Caco-2 (cell line): Measurements from ENCODE around the gene HHIPL1. TPM values are rescaled to one million over a fixed set of nuclear protein-coding genes. Genes with fewer than 3 reads are reported as not detected.

Experiments
- BruUV-seq: library from RNA; stranded (reverse); fragments of 400-500 nt; replicated peaks from 2 replicates; lab custom pipeline; 2021; lab: Mats Ljungman, UMichigan
- CTCF ChIA-PET: fragments of 300-600 bp; sonication (Branson Sonifier 250); formaldehyde crosslinking; loops from one replicate; lab custom pipeline; 2022; ENCODE audit warnings: antibody characterized with exemption; lab: Charles Lee
- POLR2A ChIA-PET: fragments of 300-600 bp; sonication (Branson Sonifier 250); formaldehyde crosslinking; loops from one replicate; lab custom pipeline; 2022; ENCODE audit warnings: antibody characterized with exemption; lab: Charles Lee
- DNase-seq, 2 experiments: peaks; one replicate each; pipeline versions ENCODE4 v3.0.0 to v3.0.0-alpha.2; 2020 to 2022
- H3K27me3 ChIP-seq: replicated peaks from 2 replicates; pipeline ENCODE4 v1.6.0; 2011; ENCODE audit warnings: low read length; ENCODE audit not compliant: control insufficient read depth, insufficient read depth
- H3K36me3 ChIP-seq: 2 replicates; pipeline ENCODE4 v1.5.1; 2011; ENCODE audit warnings: low read length; ENCODE audit not compliant: control insufficient read depth, insufficient read depth
- H3K4me1 ChIP-seq: fragments of 250-450 bp; sonication (Bioruptor Pico); 2 replicates; pipeline ENCODE4 v1.5.1; 2020; ENCODE audit warnings: mild to moderate bottlenecking
- H3K4me3 ChIP-seq: 2 replicates; pipeline ENCODE4 v1.5.1; 2011; ENCODE audit warnings: low read depth, mild to moderate bottlenecking, control low read depth, low read length
- H3K9me3 ChIP-seq: fragments of 250-450 bp; sonication (Bioruptor Pico); 2 replicates; pipeline ENCODE4 v1.5.1; 2020; ENCODE audit warnings: mild to moderate bottlenecking, moderate library complexity
- H3K27ac Mint-ChIP-seq: one replicate; pipeline ENCODE4 v1.8.0; 2022; ENCODE audit warnings: mixed read lengths; ENCODE audit not compliant: unreplicated experiment
- H3K27me3 Mint-ChIP-seq: one replicate; pipeline ENCODE4 v1.8.0; 2022; ENCODE audit warnings: mixed read lengths; ENCODE audit not compliant: insufficient read depth, unreplicated experiment
- H3K36me3 Mint-ChIP-seq: one replicate; pipeline ENCODE4 v1.8.0; 2022; ENCODE audit warnings: mild to moderate bottlenecking, mixed read lengths; ENCODE audit not compliant: insufficient read depth, unreplicated experiment
- H3K4me1 Mint-ChIP-seq: one replicate; pipeline ENCODE4 v1.8.0; 2022; ENCODE audit warnings: low read depth, mixed read lengths; ENCODE audit not compliant: unreplicated experiment
- H3K4me3 Mint-ChIP-seq: one replicate; pipeline ENCODE4 v1.8.0; 2022; ENCODE audit warnings: mild to moderate bottlenecking, moderate library complexity, mixed read lengths; ENCODE audit not compliant: unreplicated experiment
- H3K9me3 Mint-ChIP-seq: one replicate; pipeline ENCODE4 v1.8.0; 2022; ENCODE audit warnings: mixed read lengths; ENCODE audit not compliant: unreplicated experiment
- intact Hi-C: fragments of 100-400 bp; cut with micrococcal nuclease; formaldehyde crosslinking; loops from one replicate; pipeline ENCODE4 v1.10.0; 2022; ENCODE audit not compliant: unreplicated experiment
- total RNA-seq: library from RNA; stranded (reverse); gene quantifications from 2 replicates; pipeline ENCODE4 v1.2.3, GENCODE V29; 2022
- TF ChIP-seq, protein P1 (sequence below), 2 experiments: fragments of 200-600 bp in 1 of 2; IDR thresholded peaks; 1 replicate in 1 of 2; 2 replicates in 1 of 2; pipeline versions ENCODE4 v1.5.1 to v1.8.0; 2011 to 2022; ENCODE audit warnings: antibody characterized with exemption in 1 of 2, control low read depth in 1 of 2, inconsistent platforms in 1 of 2, low read depth in 1 of 2, low read length in 1 of 2, mild to moderate bottlenecking in 1 of 2, moderate library complexity in 1 of 2; ENCODE audit not compliant: insufficient read depth in 1 of 2, severe bottlenecking in 1 of 2, unreplicated experiment in 1 of 2

HHIPL1 gene
- total RNA-seq, 1 experiment from 2014 or later: 2.9 TPM

DNA sequence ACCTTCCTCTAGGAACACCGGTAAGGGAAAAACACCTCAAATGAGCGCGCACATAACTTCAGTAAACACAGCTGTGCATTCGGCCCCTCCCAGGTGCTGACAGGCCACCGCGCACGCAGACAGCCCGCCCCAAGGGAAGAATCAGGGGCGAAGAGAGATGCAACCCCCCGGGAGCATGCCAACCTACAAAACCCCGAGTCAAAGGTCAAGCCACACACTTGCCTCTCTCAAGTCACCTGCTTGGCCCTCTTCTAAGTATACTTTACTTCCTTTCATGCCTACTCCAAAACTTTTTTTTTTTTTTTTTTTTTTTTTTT lies 36.9 kb downstream of the HHIPL1 start:
- POLR2A ChIA-PET: no interaction called here
- Mint-ChIP-seq H3K4me1 (peaks cover 7% of the 10 kb centered on the region), H3K27me3 (peaks cover 14% of the 10 kb centered on the region), H3K4me3 (no peak overlapping the region), H3K27ac (no peak overlapping the region), H3K9me3 (no peaks in the 10 kb centered on the region), H3K36me3 (peaks cover 13% of the 10 kb centered on the region)
- Histone ChIP-seq H3K27me3 (no peaks in the 10 kb centered on the region), H3K4me3 (no peak overlapping the region), H3K36me3 (no peaks in the 10 kb centered on the region), H3K9me3 (peaks cover 15% of the 10 kb centered on the region), H3K4me1 (peaks cover 9% of the 10 kb centered on the region; the same call in 1 of the 2 replicates)
- TF ChIP-seq, protein P1, sequence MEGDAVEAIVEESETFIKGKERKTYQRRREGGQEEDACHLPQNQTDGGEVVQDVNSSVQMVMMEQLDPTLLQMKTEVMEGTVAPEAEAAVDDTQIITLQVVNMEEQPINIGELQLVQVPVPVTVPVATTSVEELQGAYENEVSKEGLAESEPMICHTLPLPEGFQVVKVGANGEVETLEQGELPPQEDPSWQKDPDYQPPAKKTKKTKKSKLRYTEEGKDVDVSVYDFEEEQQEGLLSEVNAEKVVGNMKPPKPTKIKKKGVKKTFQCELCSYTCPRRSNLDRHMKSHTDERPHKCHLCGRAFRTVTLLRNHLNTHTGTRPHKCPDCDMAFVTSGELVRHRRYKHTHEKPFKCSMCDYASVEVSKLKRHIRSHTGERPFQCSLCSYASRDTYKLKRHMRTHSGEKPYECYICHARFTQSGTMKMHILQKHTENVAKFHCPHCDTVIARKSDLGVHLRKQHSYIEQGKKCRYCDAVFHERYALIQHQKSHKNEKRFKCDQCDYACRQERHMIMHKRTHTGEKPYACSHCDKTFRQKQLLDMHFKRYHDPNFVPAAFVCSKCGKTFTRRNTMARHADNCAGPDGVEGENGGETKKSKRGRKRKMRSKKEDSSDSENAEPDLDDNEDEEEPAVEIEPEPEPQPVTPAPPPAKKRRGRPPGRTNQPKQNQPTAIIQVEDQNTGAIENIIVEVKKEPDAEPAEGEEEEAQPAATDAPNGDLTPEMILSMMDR (IDR thresholded peaks at IDR 0.05; ENCODE audit: insufficient read depth in 1 of 2, low read depth in 1 of 2, low read length in 1 of 2, severe bottlenecking in 1 of 2, unreplicated experiment in 1 of 2): no peak
- intact Hi-C loops: loop anchor here (1.0 to 5.0 kb wide), 3 partner anchors 79 to 204 kb away; partner anchors contain the start of genes CCDC85C and EML1
- CTCF ChIA-PET: no interaction called here
- no TSS peak for BruUV-seq
- DNase-seq: no peak

DNA sequence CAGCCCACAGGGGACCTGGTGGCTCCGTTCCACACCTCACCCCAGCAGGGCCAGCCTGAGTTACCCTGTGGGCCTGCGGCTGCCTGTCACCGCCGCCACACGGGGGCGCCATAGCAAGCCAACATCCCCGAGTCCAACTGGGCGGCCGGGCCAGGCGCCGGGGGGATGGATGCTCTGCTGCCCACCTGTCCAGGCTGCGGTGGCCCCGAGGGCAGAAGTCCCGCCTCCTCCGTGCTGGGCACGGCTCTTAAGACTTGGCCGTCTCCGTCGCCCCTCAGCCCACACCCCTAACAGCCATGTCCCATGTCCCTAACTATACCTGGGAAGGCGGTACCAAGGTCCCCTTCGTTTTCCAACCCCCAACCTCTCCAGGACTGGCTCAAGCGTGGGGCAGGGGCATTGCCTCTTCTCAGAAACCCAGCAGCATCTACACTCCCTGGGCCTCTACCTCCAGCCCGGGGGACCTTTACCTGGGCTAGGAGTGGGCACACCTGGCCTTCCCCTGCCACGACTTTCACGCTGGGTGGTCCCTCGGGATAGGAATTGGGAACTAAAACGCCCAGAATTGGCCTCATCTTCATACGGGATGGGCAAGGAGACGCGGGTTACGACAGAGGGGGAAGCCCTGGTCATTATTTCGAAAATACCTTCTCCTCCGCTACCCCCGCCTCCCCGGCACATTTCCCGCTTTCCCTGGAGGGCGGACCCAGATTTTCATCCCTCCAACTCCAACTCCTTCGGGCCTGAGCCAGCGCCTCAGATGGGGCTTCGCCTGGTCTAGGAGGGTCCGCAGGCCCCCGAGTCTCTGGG lies 38.1 kb downstream of the HHIPL1 start:
- peaks cover 9% of the 10 kb centered on the region; the same call in 1 of the 2 replicates for H3K4me1 ChIP-seq
- peak overlapping the region; percentile 76 for H3K4me3 Mint-ChIP-seq
- BruUV-seq: TSS peak; percentile 38
- ChIA-PET POLR2A (interaction anchor here (1.1 to 1.3 kb wide), 2 partner anchors 202 to 532 kb away, joined by 7 to 10 read pairs; partner anchors contain the start of gene SETD3), CTCF (interaction anchor here (0.9 to 1.6 kb wide), 4 partner anchors 18 to 197 kb away, joined by 3 to 12 read pairs (median 3); no protein-coding TSS in a partner anchor)
- no peaks in the 10 kb centered on the region for H3K36me3 ChIP-seq
- peaks cover 21% of the 10 kb centered on the region for H3K27me3 Mint-ChIP-seq
- H3K9me3 Mint-ChIP-seq: no peaks in the 10 kb centered on the region
- peaks cover 13% of the 10 kb centered on the region for H3K36me3 Mint-ChIP-seq
- H3K27ac Mint-ChIP-seq: no peak overlapping the region
- H3K4me1 Mint-ChIP-seq: peaks cover 7% of the 10 kb centered on the region
- TF ChIP-seq, protein P1 (IDR thresholded peaks at IDR 0.05; ENCODE audit: insufficient read depth in 1 of 2, low read depth in 1 of 2, low read length in 1 of 2, severe bottlenecking in 1 of 2, unreplicated experiment in 1 of 2): peak; percentile 86 to 87
- intact Hi-C loops: loop anchor here (1.0 to 5.0 kb wide), 3 partner anchors 81 to 202 kb away; partner anchors contain the start of genes CCDC85C and EML1
- peaks cover 11% of the 10 kb centered on the region; the same call in 1 of the 2 replicates for H3K9me3 ChIP-seq
- peak; percentile 68 to 85 for DNase-seq
- peak overlapping the region; percentile 47 for H3K4me3 ChIP-seq
- H3K27me3 ChIP-seq: no peaks in the 10 kb centered on the region

DNA sequence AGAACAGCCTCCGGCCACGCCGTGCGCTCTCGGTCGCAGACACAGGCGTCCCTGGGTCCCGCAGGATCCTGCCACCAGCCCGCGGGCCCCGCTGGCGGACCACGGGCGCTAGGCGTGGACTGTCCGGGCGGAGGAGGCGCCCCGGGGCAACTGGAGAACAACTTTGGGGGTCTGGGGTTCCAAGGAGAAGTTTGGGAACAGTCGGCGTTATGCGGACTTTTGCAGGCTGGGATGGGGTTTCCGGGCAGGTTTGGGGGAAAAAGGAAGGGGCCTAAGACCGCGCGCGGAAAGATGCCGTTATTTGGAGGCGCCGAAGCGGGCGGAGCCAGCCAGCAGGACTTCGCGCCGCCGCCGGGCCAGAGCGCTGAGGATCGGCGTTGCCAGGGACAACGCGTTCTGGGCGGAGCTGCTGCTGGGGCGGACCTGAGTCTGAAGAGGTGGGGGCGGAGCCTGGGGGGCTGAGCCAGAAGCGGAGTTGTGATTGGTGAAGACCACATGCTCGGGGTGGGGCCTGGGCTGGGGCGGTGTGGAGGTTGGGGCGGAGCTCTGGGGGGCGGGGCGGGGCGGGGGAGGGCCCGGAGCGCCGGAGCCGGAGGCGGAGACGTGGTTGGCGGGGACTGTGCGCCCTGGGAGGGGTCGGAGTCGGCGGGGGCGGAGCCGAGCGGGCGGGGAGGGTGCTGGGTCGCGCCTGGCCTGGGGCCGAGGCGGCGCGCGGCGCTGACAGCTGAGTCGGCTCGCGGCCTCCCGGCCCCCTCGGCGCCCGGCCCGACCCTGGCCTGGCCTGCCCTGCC lies 38.9 kb downstream of the HHIPL1 start, which contains the start of gene CYP46A1:
Gene CYP46A1 (plus strand): TSS at position 680 of the 791 bp plus-strand sequence. CDS start 120 bp downstream, outside the sequence.
- TF ChIP-seq, protein P1 (IDR thresholded peaks at IDR 0.05; ENCODE audit: insufficient read depth in 1 of 2, low read depth in 1 of 2, low read length in 1 of 2, severe bottlenecking in 1 of 2, unreplicated experiment in 1 of 2): no peak
- no TSS peak for BruUV-seq
- no peaks in the 10 kb centered on the region for H3K9me3 Mint-ChIP-seq
- Histone ChIP-seq H3K27me3 (no peaks in the 10 kb centered on the region), H3K4me1 (peaks cover 9% of the 10 kb centered on the region; the same call in 1 of the 2 replicates), H3K4me3 (peak within 1 kb of the TSS; percentile 57), H3K36me3 (no peaks in the 10 kb centered on the region), H3K9me3 (peaks cover 3% of the 10 kb centered on the region; the same call in 1 of the 2 replicates)
- intact Hi-C loops: loop anchor here (5.0 kb wide), 2 partner anchors 82 to 108 kb away; partner anchors contain the start of genes CCDC85C and EML1
- H3K27ac Mint-ChIP-seq: no peak within 1 kb of the TSS
- ChIA-PET POLR2A (interaction anchor here (0.5 to 1.3 kb wide), 5 partner anchors 47 to 531 kb away, joined by 3 to 10 read pairs (median 6); partner anchors contain the start of gene SETD3), CTCF (interaction anchor here (0.6 to 1.6 kb wide), 8 partner anchors 16 to 538 kb away, joined by 3 to 12 read pairs (median 3); no protein-coding TSS in a partner anchor)
- peaks cover 13% of the 10 kb centered on the region for H3K36me3 Mint-ChIP-seq
- DNase-seq: peak; percentile 99
- peaks cover 7% of the 10 kb centered on the region for H3K4me1 Mint-ChIP-seq
- peaks cover 24% of the 10 kb centered on the region for H3K27me3 Mint-ChIP-seq
- H3K4me3 Mint-ChIP-seq: peak within 1 kb of the TSS; percentile 76
